ENCODE data around the gene EDARADD. TPM values are rescaled to one million over a fixed set of nuclear protein-coding genes. Genes with fewer than 3 reads are reported as not detected.

Gene EDARADD
- total and polyA plus RNA-seq, 2 of the 13 experiments (the other 11 are each of a cell fraction or from before 2014, with no cell fraction given): 0.03 TPM; not detected in 1

DNA sequence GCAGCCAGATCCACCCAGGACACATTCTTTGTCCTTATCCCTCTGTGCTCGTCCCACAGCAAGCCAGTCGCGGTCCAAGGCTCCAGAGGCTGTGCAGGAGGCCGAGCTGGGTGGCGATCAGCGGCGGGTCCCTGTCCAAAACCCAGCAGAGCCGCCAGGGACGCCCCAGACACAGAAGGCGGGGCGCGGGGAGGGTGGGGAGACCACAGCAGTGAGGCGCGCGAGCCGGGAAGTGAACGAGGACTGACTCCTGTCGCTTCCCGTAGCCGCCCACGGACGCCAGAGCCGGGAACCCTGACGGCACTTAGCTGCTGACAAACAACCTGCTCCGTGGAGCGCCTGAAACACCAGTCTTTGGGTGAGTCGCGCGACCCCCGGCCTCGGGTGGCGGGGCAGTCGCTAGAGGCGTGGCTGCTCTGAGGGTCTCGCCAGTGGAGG, 129.6 kb downstream of the EDARADD start, which contains the start of gene LGALS8 (continued):
- 0 out of 2 replicates have a peak, but pooled peaks have one; percentile 35 for TF ChIP-seq ZBTB43 (CRISPR knock-in tag; conservative IDR thresholded peaks at IDR 0.05)
- no peak for TF ChIP-seq ZNF605 (CRISPR knock-in tag; IDR thresholded peaks at IDR 0.05)
- 0 out of 2 replicates have a peak, but pooled peaks have one; percentile 21 for TF ChIP-seq ZSCAN12 (CRISPR knock-in tag; IDR thresholded peaks at IDR 0.05)
- peak; percentile 84 for TF ChIP-seq AGO2 (optimal IDR thresholded peaks at IDR 0.05; ENCODE audit: low read depth, low read length)
- no peak for TF ChIP-seq ZNF800 (CRISPR knock-in tag; IDR thresholded peaks at IDR 0.05)
- peak; percentile 67; the same call in 1 of the 2 replicates for TF ChIP-seq ZNF274 (CRISPR knock-in tag; IDR thresholded peaks at IDR 0.05)
- TF ChIP-seq, protein P1, sequence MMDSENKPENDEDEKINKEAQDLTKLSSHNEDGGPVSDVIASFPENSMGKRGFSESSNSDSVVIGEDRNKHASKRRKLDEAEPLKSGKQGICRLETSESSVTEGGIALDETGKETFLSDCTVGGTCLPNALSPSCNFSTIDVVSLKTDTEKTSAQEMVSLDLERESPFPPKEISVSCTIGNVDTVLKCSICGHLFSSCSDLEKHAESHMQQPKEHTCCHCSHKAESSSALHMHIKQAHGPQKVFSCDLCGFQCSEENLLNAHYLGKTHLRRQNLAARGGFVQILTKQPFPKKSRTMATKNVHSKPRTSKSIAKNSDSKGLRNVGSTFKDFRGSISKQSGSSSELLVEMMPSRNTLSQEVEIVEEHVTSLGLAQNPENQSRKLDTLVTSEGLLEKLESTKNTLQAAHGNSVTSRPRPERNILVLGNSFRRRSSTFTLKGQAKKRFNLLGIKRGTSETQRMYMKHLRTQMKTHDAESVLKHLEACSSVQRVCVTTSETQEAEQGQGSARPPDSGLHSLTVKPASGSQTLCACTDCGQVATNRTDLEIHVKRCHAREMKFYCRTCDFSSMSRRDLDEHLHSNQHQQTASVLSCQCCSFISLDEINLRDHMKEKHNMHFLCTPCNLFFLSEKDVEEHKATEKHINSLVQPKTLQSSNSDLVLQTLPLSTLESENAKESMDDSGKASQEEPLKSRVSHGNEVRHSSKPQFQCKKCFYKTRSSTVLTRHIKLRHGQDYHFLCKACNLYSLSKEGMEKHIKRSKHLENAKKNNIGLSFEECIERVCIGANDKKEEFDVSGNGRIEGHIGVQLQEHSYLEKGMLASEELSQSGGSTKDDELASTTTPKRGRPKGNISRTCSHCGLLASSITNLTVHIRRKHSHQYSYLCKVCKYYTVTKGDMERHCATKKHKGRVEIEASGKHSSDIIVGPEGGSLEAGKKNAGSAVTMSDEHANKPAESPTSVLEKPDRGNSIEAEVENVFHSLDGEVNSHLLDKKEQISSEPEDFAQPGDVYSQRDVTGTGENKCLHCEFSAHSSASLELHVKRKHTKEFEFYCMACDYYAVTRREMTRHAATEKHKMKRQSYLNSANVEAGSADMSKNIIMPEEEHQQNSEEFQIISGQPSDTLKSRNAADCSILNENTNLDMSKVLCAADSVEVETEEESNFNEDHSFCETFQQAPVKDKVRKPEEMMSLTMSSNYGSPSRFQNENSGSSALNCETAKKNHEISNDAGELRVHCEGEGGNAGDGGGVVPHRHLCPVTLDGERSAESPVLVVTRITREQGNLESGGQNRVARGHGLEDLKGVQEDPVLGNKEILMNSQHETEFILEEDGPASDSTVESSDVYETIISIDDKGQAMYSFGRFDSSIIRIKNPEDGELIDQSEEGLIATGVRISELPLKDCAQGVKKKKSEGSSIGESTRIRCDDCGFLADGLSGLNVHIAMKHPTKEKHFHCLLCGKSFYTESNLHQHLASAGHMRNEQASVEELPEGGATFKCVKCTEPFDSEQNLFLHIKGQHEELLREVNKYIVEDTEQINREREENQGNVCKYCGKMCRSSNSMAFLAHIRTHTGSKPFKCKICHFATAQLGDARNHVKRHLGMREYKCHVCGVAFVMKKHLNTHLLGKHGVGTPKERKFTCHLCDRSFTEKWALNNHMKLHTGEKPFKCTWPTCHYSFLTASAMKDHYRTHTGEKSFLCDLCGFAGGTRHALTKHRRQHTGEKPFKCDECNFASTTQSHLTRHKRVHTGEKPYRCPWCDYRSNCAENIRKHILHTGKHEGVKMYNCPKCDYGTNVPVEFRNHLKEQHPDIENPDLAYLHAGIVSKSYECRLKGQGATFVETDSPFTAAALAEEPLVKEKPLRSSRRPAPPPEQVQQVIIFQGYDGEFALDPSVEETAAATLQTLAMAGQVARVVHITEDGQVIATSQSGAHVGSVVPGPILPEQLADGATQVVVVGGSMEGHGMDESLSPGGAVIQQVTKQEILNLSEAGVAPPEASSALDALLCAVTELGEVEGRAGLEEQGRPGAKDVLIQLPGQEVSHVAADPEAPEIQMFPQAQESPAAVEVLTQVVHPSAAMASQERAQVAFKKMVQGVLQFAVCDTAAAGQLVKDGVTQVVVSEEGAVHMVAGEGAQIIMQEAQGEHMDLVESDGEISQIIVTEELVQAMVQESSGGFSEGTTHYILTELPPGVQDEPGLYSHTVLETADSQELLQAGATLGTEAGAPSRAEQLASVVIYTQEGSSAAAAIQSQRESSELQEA (CRISPR knock-in tag; IDR thresholded peaks at IDR 0.05; ENCODE audit: not compliant biosample characterization): peak; percentile 20
- TF ChIP-seq SKI (IDR thresholded peaks at IDR 0.05; ENCODE audit: partially characterized antibody): peak; percentile 17
- TF ChIP-seq RBM39 (IDR thresholded peaks at IDR 0.05; ENCODE audit: low read depth, low read length, poor library complexity, severe bottlenecking): peak; percentile 63
- 0 out of 2 replicates have a peak, but pooled peaks have one; percentile 41 for TF ChIP-seq BRCA1 (CRISPR knock-in tag; IDR thresholded peaks at IDR 0.05)
- 0 out of 2 replicates have a peak, but pooled peaks have one; percentile 15 for TF ChIP-seq FOXC1 (CRISPR knock-in tag; IDR thresholded peaks at IDR 0.05; ENCODE audit: borderline replicate concordance)
- 0 out of 2 replicates have a peak, but pooled peaks have one; percentile 18 for TF ChIP-seq PRDM15 (CRISPR knock-in tag; IDR thresholded peaks at IDR 0.05)
- TF ChIP-seq HOXD1 (CRISPR knock-in tag; IDR thresholded peaks at IDR 0.05): peak; percentile 62

Data from HepG2 (cell line).